ENCODE measurements around the gene IPO5. TPM values are rescaled to one million over a fixed set of nuclear protein-coding genes. Genes with fewer than 3 reads are reported as not detected.
"Not testable (repeated sequence)": the region's sequence is repeated elsewhere in the genome, so short reads cannot be mapped to it uniquely, and the experiment has no call there.

Gene IPO5
- polyA plus RNA-seq, 4 donors: 151 to 196 (median 178) TPM

GRCh38 chr13:98007001-98007400, 53.5 kb downstream of the IPO5 start:
- DNase-seq (ENCODE audit: low read depth in 4 of 4, low spot score in 3 of 4): no peak

GRCh38 chr13:98013241-98013640, 59.8 kb downstream of the IPO5 start:
- DNase-seq (ENCODE audit: low read depth in 4 of 4, low spot score in 3 of 4): no peak

GRCh38 chr13:98014766-98015165, 61.3 kb downstream of the IPO5 start:
- no peak for DNase-seq (ENCODE audit: low read depth in 4 of 4, low spot score in 3 of 4)

GRCh38 chr13:98018293-98018692, 64.8 kb downstream of the IPO5 start:
- DNase-seq (ENCODE audit: low read depth in 4 of 4, low spot score in 3 of 4): no peak

GRCh38 chr13:98019186-98019585, 65.7 kb downstream of the IPO5 start:
- DNase-seq (ENCODE audit: low read depth in 4 of 4, low spot score in 3 of 4): no peak

- no peak for DNase-seq (ENCODE audit: low read depth in 4 of 4, low spot score in 3 of 4)
These were observed 66.8 kb downstream of the IPO5 start for GRCh38 chr13:98020271-98020670.

- no peak for DNase-seq (ENCODE audit: low read depth in 4 of 4, low spot score in 3 of 4)
These were observed 68.7 kb downstream of the IPO5 start for GRCh38 chr13:98022210-98022609.

GRCh38 chr13:98025480-98026025, 72.1 kb downstream of the IPO5 start:
- DNase-seq (ENCODE audit: low read depth in 4 of 4, low spot score in 3 of 4): no peak

GRCh38 chr13:98026457-98026857, 73.0 kb downstream of the IPO5 start:
- DNase-seq (ENCODE audit: low read depth in 4 of 4, low spot score in 3 of 4): no peak

- no peak for DNase-seq (ENCODE audit: low read depth in 4 of 4, low spot score in 3 of 4)
These were observed 78.7 kb downstream of the IPO5 start for GRCh38 chr13:98032168-98032567.

GRCh38 chr13:98033277-98034247, 80.1 kb downstream of the IPO5 start:
- peak; percentile 39 to 72 (median 60) for DNase-seq (ENCODE audit: low read depth in 4 of 4, low spot score in 3 of 4)

- no peak for DNase-seq (ENCODE audit: low read depth in 4 of 4, low spot score in 3 of 4)
These were observed 81.9 kb downstream of the IPO5 start for GRCh38 chr13:98035373-98035772.

- DNase-seq (ENCODE audit: low read depth in 4 of 4, low spot score in 3 of 4): not testable (repeated sequence)
These were observed 83.3 kb downstream of the IPO5 start for GRCh38 chr13:98036564-98037302.

- no peak for DNase-seq (ENCODE audit: low read depth in 4 of 4, low spot score in 3 of 4)
These were observed 85.8 kb downstream of the IPO5 start for GRCh38 chr13:98039261-98039660.

- DNase-seq (ENCODE audit: low read depth in 4 of 4, low spot score in 3 of 4): no peak
These were observed 86.5 kb downstream of the IPO5 start for GRCh38 chr13:98039964-98040363.

GRCh38 chr13:98041081-98041820, 87.8 kb downstream of the IPO5 start:
- no peak for DNase-seq (ENCODE audit: low read depth in 4 of 4, low spot score in 3 of 4)

- DNase-seq (ENCODE audit: low read depth in 4 of 4, low spot score in 3 of 4): no peak
These were observed 90.8 kb downstream of the IPO5 start for GRCh38 chr13:98044301-98044700.

- DNase-seq (ENCODE audit: low read depth in 4 of 4, low spot score in 3 of 4): not testable (repeated sequence)
These were observed 94.3 kb downstream of the IPO5 start for GRCh38 chr13:98047785-98048184.

- DNase-seq (ENCODE audit: low read depth in 4 of 4, low spot score in 3 of 4): no peak
These were observed 94.8 kb downstream of the IPO5 start for GRCh38 chr13:98048265-98048664.

- peak in 3 of 4 donors; percentile 24 to 41 (median 33) for DNase-seq (ENCODE audit: low read depth in 4 of 4, low spot score in 3 of 4)
These were observed 96.6 kb downstream of the IPO5 start for GRCh38 chr13:98050041-98050466.

- DNase-seq (ENCODE audit: low read depth in 4 of 4, low spot score in 3 of 4): no peak
These were observed 98.9 kb downstream of the IPO5 start for GRCh38 chr13:98052412-98052811.

All from left renal pelvis (tissue), 4 donors.